Neuronal stem cell (in vitro differentiated cells): ENCODE measurements around the gene OR1A2.
"Not testable (repeated sequence)": the region's sequence is repeated elsewhere in the genome, so short reads cannot be mapped to it uniquely, and the experiment has no call there.

Experiments used
- DNase-seq: peaks from one replicate; pipeline ENCODE4 v3.0.0-alpha.2; 2013; ENCODE audit warnings: low spot score
- H2AFZ ChIP-seq: one replicate; pipeline ENCODE4 v1.6.1; 2013; ENCODE audit warnings: mild to moderate bottlenecking, low read length, inconsistent platforms
- H2AK5ac ChIP-seq: 2 replicates; pipeline ENCODE4 v1.6.1; 2013; ENCODE audit warnings: low read depth, mild to moderate bottlenecking, inconsistent platforms, low read length, moderate library complexity, mixed read lengths
- H2BK120ac ChIP-seq: 2 replicates; pipeline ENCODE4 v1.6.1; 2013; ENCODE audit warnings: low read depth, mild to moderate bottlenecking, inconsistent platforms, low read length, moderate library complexity, mixed read lengths
- H2BK12ac ChIP-seq: one replicate; pipeline ENCODE4 v1.6.1; 2013; ENCODE audit warnings: low read length, inconsistent platforms
- H2BK15ac ChIP-seq: 2 replicates; pipeline ENCODE4 v1.6.1; 2013; ENCODE audit warnings: mild to moderate bottlenecking, low read length, inconsistent platforms, mixed read lengths
- H2BK5ac ChIP-seq: one replicate; pipeline ENCODE4 v1.6.1; 2013; ENCODE audit warnings: inconsistent platforms, mild to moderate bottlenecking, low read length, moderate library complexity
- H3K14ac ChIP-seq: one replicate; pipeline ENCODE4 v1.6.1; 2013; ENCODE audit warnings: low read length, inconsistent platforms
- H3K18ac ChIP-seq: 2 replicates; pipeline ENCODE4 v1.6.1; 2013; ENCODE audit warnings: low read length, inconsistent platforms
- H3K23ac ChIP-seq: 2 replicates; pipeline ENCODE4 v1.6.1; 2013; ENCODE audit warnings: low read depth, mild to moderate bottlenecking, mixed read lengths, low read length, inconsistent platforms; ENCODE audit not compliant: poor library complexity
- H3K27ac ChIP-seq: replicated peaks from 3 replicates; pipeline ENCODE4 v1.5.1; 2013; ENCODE audit warnings: low read length, inconsistent platforms
- H3K27me3 ChIP-seq, 3 experiments: 2 replicates each; pipeline ENCODE4 v1.6.1; 2013; ENCODE audit warnings: low read length in 3 of 3, mild to moderate bottlenecking in 2 of 3, inconsistent platforms in 1 of 3, low read depth in 1 of 3, mixed read lengths in 1 of 3, moderate library complexity in 1 of 3; ENCODE audit not compliant: control insufficient read depth in 3 of 3, insufficient read depth in 3 of 3
- H3K36me3 ChIP-seq, 2 donors: replicated peaks in 1 of 2; 2 replicates each; pipeline ENCODE4 v1.6.1; 2013; ENCODE audit warnings: low read length in 2 of 2; ENCODE audit not compliant: control insufficient read depth in 2 of 2, insufficient read depth in 2 of 2
- H3K4ac ChIP-seq: 2 replicates; pipeline ENCODE4 v1.6.1; 2013; ENCODE audit warnings: inconsistent platforms, mild to moderate bottlenecking, low read length, moderate library complexity
- H3K4me1 ChIP-seq, 2 donors: 1 replicate in 1 of 2; 2 replicates in 1 of 2; pipeline ENCODE4 v1.6.1; 2013; ENCODE audit warnings: low read length in 2 of 2, low read depth in 1 of 2; ENCODE audit not compliant: control insufficient read depth in 2 of 2, insufficient read depth in 1 of 2
- H3K4me2 ChIP-seq: one replicate; pipeline ENCODE4 v1.6.1; 2013; ENCODE audit warnings: mild to moderate bottlenecking, low read length, inconsistent platforms; ENCODE audit not compliant: insufficient read depth, poor library complexity, severe bottlenecking
- H3K4me3 ChIP-seq, 2 donors: 2 replicates each; pipeline ENCODE4 v1.5.1; 2013; ENCODE audit warnings: low read length in 2 of 2, mild to moderate bottlenecking in 2 of 2, inconsistent platforms in 1 of 2, moderate library complexity in 1 of 2
- H3K79me1 ChIP-seq: one replicate; pipeline ENCODE4 v1.6.1; 2013; ENCODE audit warnings: low read depth, mild to moderate bottlenecking, inconsistent platforms, low read length, moderate library complexity
- H3K9ac ChIP-seq: one replicate; pipeline ENCODE4 v1.6.1; 2013; ENCODE audit warnings: mild to moderate bottlenecking, low read depth, low read length, inconsistent platforms; ENCODE audit not compliant: poor library complexity
- H3K9me3 ChIP-seq, 2 donors: replicated peaks in 1 of 2; 2 replicates each; pipeline versions ENCODE3 to v1.6.1; 2013; ENCODE audit warnings: low read length in 2 of 2, mild to moderate bottlenecking in 2 of 2, inconsistent platforms in 1 of 2, low read depth in 1 of 2, mixed read lengths in 1 of 2, moderate library complexity in 1 of 2; ENCODE audit not compliant: control insufficient read depth in 2 of 2, insufficient read depth in 1 of 2
- H4K8ac ChIP-seq: one replicate; pipeline ENCODE4 v1.6.1; 2013; ENCODE audit warnings: low read depth, mild to moderate bottlenecking, inconsistent platforms, low read length, moderate library complexity
- H4K91ac ChIP-seq: one replicate; pipeline ENCODE4 v1.6.1; 2013; ENCODE audit warnings: low read length, low read depth, mild to moderate bottlenecking, inconsistent platforms; ENCODE audit not compliant: poor library complexity
- whole genome bisulfite sequencing, 2 donors: extraction: QIAGEN DNeasy Blood & Tissue Kit; methylation state at CpG; one replicate each; pipeline ENCODE4 v1.1.7; 2013; ENCODE audit warnings: missing lambda C conversion rate in 2 of 2, mixed read lengths in 1 of 2; ENCODE audit not compliant: insufficient read length in 2 of 2, insufficient replicate concordance in 1 of 2; ENCODE audit errors: extremely low coverage in 2 of 2; 5-methylcytosine and 5-hydroxymethylcytosine counted together

Gene OR1A2

DNA sequence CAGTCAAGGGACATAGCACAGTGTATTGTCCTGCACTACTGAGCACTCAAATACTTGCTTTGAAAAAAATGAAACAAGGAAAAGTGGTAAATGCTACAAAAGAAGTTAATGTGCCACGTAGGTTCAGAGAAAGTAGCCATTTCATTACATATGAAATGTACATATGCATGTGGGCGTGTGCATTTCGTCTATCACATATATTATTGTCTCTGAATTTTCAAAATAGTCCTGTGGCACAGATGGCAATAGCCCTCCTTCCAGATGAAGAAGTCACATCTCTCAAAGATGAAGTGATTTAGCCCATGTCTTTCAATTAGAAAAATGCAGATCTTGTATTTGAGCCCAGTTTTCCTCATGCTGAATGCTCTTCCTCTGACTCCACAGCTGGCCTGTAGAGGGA, 22.7 kb downstream of the OR1A2 start:
- not testable (repeated sequence) for H3K14ac ChIP-seq, H2AK5ac ChIP-seq, DNase-seq, H4K91ac ChIP-seq, H3K9me3 ChIP-seq, H3K4ac ChIP-seq, H3K4me3 ChIP-seq, H3K27me3 ChIP-seq, H3K23ac ChIP-seq, H3K36me3 ChIP-seq, H3K9ac ChIP-seq, H2BK12ac ChIP-seq, H2BK120ac ChIP-seq, H3K4me1 ChIP-seq, H2AFZ ChIP-seq, H4K8ac ChIP-seq, H3K4me2 ChIP-seq, H2BK5ac ChIP-seq, H3K79me1 ChIP-seq, H3K18ac ChIP-seq, H3K27ac ChIP-seq, H2BK15ac ChIP-seq
- no CpG with 5 or more reads among the region's 3 CpGs for WGBS, 2 donors

DNA sequence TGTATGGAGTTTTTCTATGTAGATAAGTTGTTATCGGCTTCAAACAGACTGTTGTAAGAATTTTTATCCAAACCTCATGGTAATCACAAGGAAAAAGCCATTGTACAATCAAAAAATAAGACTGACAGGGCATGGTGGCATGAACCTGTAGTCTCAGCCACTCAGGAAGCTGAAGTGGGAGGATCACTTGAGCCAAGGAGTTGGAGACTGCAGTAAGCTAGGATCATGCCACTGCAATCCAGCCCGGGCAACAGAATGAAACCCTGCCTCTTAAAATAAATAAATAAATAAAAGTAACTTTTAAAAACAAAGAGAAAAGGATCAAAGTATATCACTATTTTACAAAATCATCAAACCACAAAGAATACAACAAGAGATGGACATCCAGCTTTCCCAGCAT, 24.5 kb downstream of the OR1A2 start:
- Histone ChIP-seq H3K9ac (no peak overlapping the region), H3K4me1 (no peaks in the 10 kb centered on the region), H2BK120ac (no peak overlapping the region), H2AK5ac (no peak overlapping the region), H4K91ac (no peak overlapping the region), H3K18ac (no peak overlapping the region), H3K27me3 (no peaks in the 10 kb centered on the region), H3K27ac (no peak overlapping the region), H4K8ac (no peak overlapping the region), H3K36me3 (no peaks in the 10 kb centered on the region), H3K9me3 (no peaks in the 10 kb centered on the region), H3K4ac (no peak overlapping the region), H2AFZ (no peak overlapping the region), H3K14ac (no peak overlapping the region), H3K23ac (no peak overlapping the region), H2BK5ac (no peak overlapping the region), H2BK12ac (no peak overlapping the region), H3K4me2 (no peak overlapping the region), H3K79me1 (no peaks in the 10 kb centered on the region), H2BK15ac (no peak overlapping the region), H3K4me3 (no peak overlapping the region)
- no peak for DNase-seq
- WGBS, 2 donors = no CpG with 5 or more reads among the region's 2 CpGs

DNA sequence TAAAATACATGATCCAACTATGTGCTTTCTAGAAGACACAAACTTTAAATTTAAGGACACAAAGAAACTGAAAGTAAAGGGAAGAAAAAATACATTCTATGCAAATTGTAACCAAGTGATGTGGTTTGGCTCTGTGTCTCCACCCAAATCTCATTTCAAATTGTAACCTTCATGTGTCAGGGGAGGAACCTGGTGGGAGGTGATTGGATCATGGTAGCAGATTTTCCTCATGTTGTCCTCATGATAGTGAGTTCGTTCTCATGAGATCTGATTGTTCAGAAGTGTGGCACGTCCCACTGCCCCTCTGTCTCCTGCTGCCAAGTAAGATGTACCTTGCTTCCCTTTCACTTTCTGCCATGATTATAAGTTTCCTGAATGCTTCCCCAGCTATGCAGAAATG, 25.2 kb downstream of the OR1A2 start:
- no peak overlapping the region for H2BK15ac ChIP-seq
- no peaks in the 10 kb centered on the region for H3K4me1 ChIP-seq
- no peaks in the 10 kb centered on the region for H3K36me3 ChIP-seq
- H3K9ac ChIP-seq = no peak overlapping the region
- no CpG with 5 or more reads among the region's 2 CpGs for WGBS, 2 donors
- H4K91ac ChIP-seq = no peak overlapping the region
- H2BK12ac ChIP-seq = no peak overlapping the region
- H3K18ac ChIP-seq = no peak overlapping the region
- DNase-seq = no peak
- H3K4me2 ChIP-seq = no peak overlapping the region
- no peak overlapping the region for H3K14ac ChIP-seq
- no peak overlapping the region for H2BK120ac ChIP-seq
- H3K4me3 ChIP-seq = no peak overlapping the region
- H2AFZ ChIP-seq = no peak overlapping the region
- H3K27me3 ChIP-seq = no peaks in the 10 kb centered on the region
- H4K8ac ChIP-seq = no peak overlapping the region
- H3K23ac ChIP-seq = no peak overlapping the region
- H3K27ac ChIP-seq = no peak overlapping the region
- H3K9me3 ChIP-seq = no peaks in the 10 kb centered on the region
- no peak overlapping the region for H3K4ac ChIP-seq
- H2BK5ac ChIP-seq = no peak overlapping the region
- H3K79me1 ChIP-seq = no peaks in the 10 kb centered on the region
- H2AK5ac ChIP-seq = no peak overlapping the region

DNA sequence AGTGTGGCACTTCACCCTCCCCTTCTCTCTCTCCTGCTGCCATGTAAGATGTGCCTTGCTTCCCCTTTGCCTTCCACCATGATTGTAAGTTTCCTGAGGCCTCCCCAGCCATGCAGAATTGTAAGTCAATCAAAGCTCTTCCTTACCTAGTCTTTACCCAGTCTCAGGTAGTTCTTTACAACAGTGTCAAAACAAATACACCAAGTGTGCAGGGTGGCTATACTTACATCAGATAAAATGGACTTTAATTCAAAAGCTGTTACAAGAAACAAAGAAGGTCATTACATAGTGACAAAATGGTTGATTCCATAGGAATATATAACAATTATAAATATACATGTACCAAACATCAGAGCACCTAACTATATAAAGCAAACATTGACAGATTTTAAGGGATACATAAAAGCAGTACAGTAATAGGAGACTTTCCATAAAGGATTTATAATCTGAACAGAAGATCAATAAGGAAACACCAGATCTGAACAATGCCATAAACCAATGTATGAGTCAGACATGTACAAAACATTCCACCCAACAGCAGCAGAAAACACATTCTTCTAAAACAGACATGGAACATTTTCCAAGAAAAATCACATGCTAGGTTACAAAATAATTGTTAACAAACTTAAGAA, 27.5 kb downstream of the OR1A2 start:
- H3K18ac ChIP-seq, H3K9ac ChIP-seq, H2BK120ac ChIP-seq, H3K36me3 ChIP-seq, H4K91ac ChIP-seq, H3K4me1 ChIP-seq, H4K8ac ChIP-seq, H3K27ac ChIP-seq, H2BK5ac ChIP-seq, H3K4ac ChIP-seq, H3K4me3 ChIP-seq, H3K9me3 ChIP-seq, H3K27me3 ChIP-seq, H2BK15ac ChIP-seq, H2AK5ac ChIP-seq, H3K14ac ChIP-seq, H3K23ac ChIP-seq, DNase-seq, H3K79me1 ChIP-seq, H2AFZ ChIP-seq, H2BK12ac ChIP-seq, H3K4me2 ChIP-seq: not testable (repeated sequence)
